Measurements from ENCODE around the gene CLIP3.

- no peak for TF ChIP-seq CTCF (IDR thresholded peaks at IDR 0.05)
- TF ChIP-seq POLR2AphosphoS5 (IDR thresholded peaks at IDR 0.05): no peak
- TF ChIP-seq EP300 (IDR thresholded peaks at IDR 0.05): no peak
Observed at GRCh38 chr19:36081894-36082293, 49.2 kb upstream of the CLIP3 start.

All from stomach (tissue), 4 donors.